Epidermal melanocyte (primary cell): ENCODE results near the gene TBX4.
"Not testable (repeated sequence)": the region's sequence is repeated elsewhere in the genome, so short reads cannot be mapped to it uniquely, and the experiment has no call there.

ENCODE experiments used
- DNase-seq: peaks from one replicate; pipeline ENCODE4 v3.0.0; 2011; ENCODE audit warnings: low spot score; ENCODE audit not compliant: insufficient read length

The TBX4 gene

GRCh38 chr17:61480414-61480807, 28.2 kb downstream of the TBX4 start:
- no peak for DNase-seq

- no peak for DNase-seq
Observed at GRCh38 chr17:61481421-61481820, 29.2 kb downstream of the TBX4 start.

- no peak for DNase-seq
Observed at GRCh38 chr17:61482467-61482866, 30.2 kb downstream of the TBX4 start.

- DNase-seq: no peak
Observed at GRCh38 chr17:61483778-61484116, 31.5 kb downstream of the TBX4 start.

- DNase-seq: no peak
Observed at GRCh38 chr17:61484174-61484573, 32.0 kb downstream of the TBX4 start.

GRCh38 chr17:61485067-61485775, 33.0 kb downstream of the TBX4 start:
- DNase-seq: no peak

GRCh38 chr17:61486135-61487120, 34.2 kb downstream of the TBX4 start:
- no peak for DNase-seq

- no peak for DNase-seq
Observed at GRCh38 chr17:61487161-61487988, 35.2 kb downstream of the TBX4 start.

GRCh38 chr17:61487989-61488595, 35.9 kb downstream of the TBX4 start:
- DNase-seq: no peak

- DNase-seq: no peak
Observed at GRCh38 chr17:61488878-61489718, 36.9 kb downstream of the TBX4 start.

- DNase-seq: no peak
Observed at GRCh38 chr17:61489719-61490490, 37.7 kb downstream of the TBX4 start.

- DNase-seq: no peak
Observed at GRCh38 chr17:61490540-61490975, 38.3 kb downstream of the TBX4 start.

- no peak for DNase-seq
Observed at GRCh38 chr17:61491981-61492380, 39.8 kb downstream of the TBX4 start.

- DNase-seq: no peak
Observed at GRCh38 chr17:61492759-61493526, 40.7 kb downstream of the TBX4 start.

GRCh38 chr17:61493830-61494324, 41.7 kb downstream of the TBX4 start:
- DNase-seq: not testable (repeated sequence)

GRCh38 chr17:61494325-61495160, 42.3 kb downstream of the TBX4 start:
- DNase-seq: no peak

- no peak for DNase-seq
Observed at GRCh38 chr17:61495161-61495857, 43.1 kb downstream of the TBX4 start.
